ENCODE measurements around the gene FAM13A. TPM values are rescaled to one million over a fixed set of nuclear protein-coding genes. Genes with fewer than 3 reads are reported as not detected.

FAM13A gene
- total and polyA plus RNA-seq, 3 donors from 2014 or later: 30.7 to 123 (median 109) TPM

- DNase-seq: no peak
- 59% methylated on average over 2 of the region's 2 CpGs for WGBS, 2 donors
- H3K27me3 ChIP-seq: no peaks in the 10 kb centered on the region
- intact Hi-C loops (cut with DNase I; ENCODE audit: low total_unique reads): no loop called here
- no peaks in the 10 kb centered on the region for H3K4me1 ChIP-seq
- no peaks in the 10 kb centered on the region for H3K36me3 ChIP-seq (ENCODE audit: low read depth, missing control alignments)
- no peak overlapping the region for H3K4me3 ChIP-seq
- no peaks in the 10 kb centered on the region for H3K9me3 ChIP-seq
- no peak overlapping the region for H3K27ac ChIP-seq
- TF ChIP-seq, protein P1, sequence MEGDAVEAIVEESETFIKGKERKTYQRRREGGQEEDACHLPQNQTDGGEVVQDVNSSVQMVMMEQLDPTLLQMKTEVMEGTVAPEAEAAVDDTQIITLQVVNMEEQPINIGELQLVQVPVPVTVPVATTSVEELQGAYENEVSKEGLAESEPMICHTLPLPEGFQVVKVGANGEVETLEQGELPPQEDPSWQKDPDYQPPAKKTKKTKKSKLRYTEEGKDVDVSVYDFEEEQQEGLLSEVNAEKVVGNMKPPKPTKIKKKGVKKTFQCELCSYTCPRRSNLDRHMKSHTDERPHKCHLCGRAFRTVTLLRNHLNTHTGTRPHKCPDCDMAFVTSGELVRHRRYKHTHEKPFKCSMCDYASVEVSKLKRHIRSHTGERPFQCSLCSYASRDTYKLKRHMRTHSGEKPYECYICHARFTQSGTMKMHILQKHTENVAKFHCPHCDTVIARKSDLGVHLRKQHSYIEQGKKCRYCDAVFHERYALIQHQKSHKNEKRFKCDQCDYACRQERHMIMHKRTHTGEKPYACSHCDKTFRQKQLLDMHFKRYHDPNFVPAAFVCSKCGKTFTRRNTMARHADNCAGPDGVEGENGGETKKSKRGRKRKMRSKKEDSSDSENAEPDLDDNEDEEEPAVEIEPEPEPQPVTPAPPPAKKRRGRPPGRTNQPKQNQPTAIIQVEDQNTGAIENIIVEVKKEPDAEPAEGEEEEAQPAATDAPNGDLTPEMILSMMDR (IDR thresholded peaks at IDR 0.05): no peak
- no peak for TF ChIP-seq POLR2A (IDR thresholded peaks at IDR 0.05)
These were observed 226.4 kb downstream of the FAM13A start for GRCh38 chr4:88830598-88830997.

DNA sequence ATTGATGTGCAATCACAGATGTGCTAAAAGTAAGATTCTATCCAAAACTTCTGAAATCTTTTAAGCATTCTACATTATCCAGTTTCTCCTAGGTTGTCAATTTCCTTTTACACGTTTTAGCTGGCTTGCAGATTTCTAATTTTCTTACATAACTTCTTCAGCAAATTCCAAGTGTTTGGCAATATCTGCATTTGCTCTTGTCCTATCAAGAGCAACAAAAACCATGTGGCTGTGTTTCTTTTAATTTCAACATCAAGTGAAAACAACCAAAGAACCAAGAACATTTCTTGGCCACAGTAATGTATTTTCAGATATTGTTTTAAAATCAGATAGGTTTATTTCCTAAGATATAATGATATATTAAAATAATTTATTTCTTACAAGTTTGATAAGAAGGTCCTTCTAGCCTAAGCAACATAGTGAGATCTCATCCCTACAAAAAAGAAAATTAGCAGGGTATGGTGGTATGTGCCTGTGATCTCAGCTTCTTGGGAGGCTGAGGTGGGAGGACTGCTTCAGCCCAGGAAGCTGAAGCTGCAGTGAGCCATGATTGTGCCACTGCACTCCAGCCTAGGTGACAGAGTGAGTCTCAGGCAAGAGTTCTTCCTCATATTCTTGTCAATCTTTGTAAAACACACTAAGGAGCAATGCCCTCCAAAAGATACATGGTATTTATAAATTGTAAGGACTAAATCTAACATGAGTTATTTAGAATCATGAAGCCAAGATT lies 228.0 kb downstream of the FAM13A start:
- H3K27me3 ChIP-seq: no peaks in the 10 kb centered on the region
- H3K4me3 ChIP-seq: no peak overlapping the region
- no peak for DNase-seq
- H3K36me3 ChIP-seq (ENCODE audit: low read depth, missing control alignments): no peaks in the 10 kb centered on the region
- H3K27ac ChIP-seq: no peak overlapping the region
- no peak for TF ChIP-seq POLR2A (IDR thresholded peaks at IDR 0.05)
- TF ChIP-seq, protein P1 (IDR thresholded peaks at IDR 0.05): no peak
- 26 to 45% methylated on average over 1 of the region's 1 CpG for WGBS, 2 donors
- intact Hi-C loops (cut with DNase I; ENCODE audit: low total_unique reads): no loop called here
- no peaks in the 10 kb centered on the region for H3K4me1 ChIP-seq
- no peaks in the 10 kb centered on the region for H3K9me3 ChIP-seq

GRCh38 chr4:88827442-88827841 lies 229.5 kb downstream of the FAM13A start:
- Histone ChIP-seq H3K36me3 (ENCODE audit: low read depth, missing control alignments) (no peaks in the 10 kb centered on the region), H3K4me1 (no peaks in the 10 kb centered on the region), H3K9me3 (no peaks in the 10 kb centered on the region), H3K27ac (no peak overlapping the region), H3K27me3 (no peaks in the 10 kb centered on the region), H3K4me3 (no peak overlapping the region)
- TF ChIP-seq, protein P1 (IDR thresholded peaks at IDR 0.05): no peak
- TF ChIP-seq POLR2A (IDR thresholded peaks at IDR 0.05): no peak
- no peak for DNase-seq
- 82 to 89% methylated on average over 2 of the region's 2 CpGs for WGBS, 2 donors
- intact Hi-C loops (cut with DNase I; ENCODE audit: low total_unique reads): no loop called here

- H3K4me3 ChIP-seq: no peak overlapping the region
- TF ChIP-seq, protein P1 (IDR thresholded peaks at IDR 0.05): no peak
- TF ChIP-seq POLR2A (IDR thresholded peaks at IDR 0.05): no peak
- no peak overlapping the region for H3K27ac ChIP-seq
- WGBS, 2 donors: 87 to 93% methylated on average over 2 of the region's 2 CpGs
- no peaks in the 10 kb centered on the region for H3K36me3 ChIP-seq (ENCODE audit: low read depth, missing control alignments)
- H3K27me3 ChIP-seq: no peaks in the 10 kb centered on the region
- no peaks in the 10 kb centered on the region for H3K9me3 ChIP-seq
- H3K4me1 ChIP-seq: no peaks in the 10 kb centered on the region
- intact Hi-C loops (cut with DNase I; ENCODE audit: low total_unique reads): no loop called here
- DNase-seq: no peak
These were observed 230.2 kb downstream of the FAM13A start for GRCh38 chr4:88826771-88827170.

DNA sequence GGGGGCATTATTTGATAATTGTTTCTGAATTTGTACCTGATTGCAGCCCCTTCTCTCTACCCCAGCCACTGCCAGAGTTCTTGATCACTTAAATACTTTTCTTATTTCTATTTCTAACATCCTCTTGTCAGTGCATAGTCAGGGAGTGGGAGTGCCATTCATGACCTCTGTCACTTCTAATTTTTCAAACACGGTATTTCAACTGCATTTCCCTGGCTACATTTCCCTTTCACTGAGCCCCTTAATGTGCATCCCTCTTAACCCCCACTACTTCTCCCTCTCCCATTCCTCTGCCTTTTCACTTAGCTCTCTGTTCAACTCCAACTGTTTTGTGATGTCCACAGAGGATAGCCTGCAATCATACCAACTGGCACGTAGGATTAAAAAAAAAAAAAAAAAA lies 231.1 kb downstream of the FAM13A start:
- TF ChIP-seq POLR2A (IDR thresholded peaks at IDR 0.05): no peak
- TF ChIP-seq, protein P1 (IDR thresholded peaks at IDR 0.05): no peak
- Histone ChIP-seq H3K36me3 (ENCODE audit: low read depth, missing control alignments) (no peaks in the 10 kb centered on the region), H3K27me3 (no peaks in the 10 kb centered on the region), H3K9me3 (no peaks in the 10 kb centered on the region), H3K4me1 (no peaks in the 10 kb centered on the region), H3K4me3 (no peak overlapping the region), H3K27ac (no peak overlapping the region)
- DNase-seq: no peak
- intact Hi-C loops (cut with DNase I; ENCODE audit: low total_unique reads): no loop called here
- WGBS, 2 donors: 72 to 75% methylated on average over 2 of the region's 2 CpGs
